HCT116 (cell line): Measurements from ENCODE around the gene GPN1. TPM values are rescaled to one million over a fixed set of nuclear protein-coding genes. Genes with fewer than 3 reads are reported as not detected.

ENCODE experiments used
- ATAC-seq: fragments of 200-7000 bp; cut with Tn5 transposase; 2 replicates; pipeline ENCODE4 v1.9.1; 2020; ENCODE audit warnings: mild to moderate bottlenecking, moderate library complexity
- BruUV-seq: library from RNA; stranded (reverse); fragments of 400-500 nt; replicated peaks from 2 replicates; lab custom pipeline; 2021; lab: Mats Ljungman, UMichigan
- CTCF ChIA-PET: fragments of 300-600 bp; sonication (Branson Sonifier 250); formaldehyde crosslinking; loops from one replicate; lab custom pipeline; 2021; ENCODE audit warnings: antibody characterized with exemption; lab: Charles Lee
- POLR2A ChIA-PET: fragments of 300-600, 350-600 bp; sonication (Branson Sonifier 250); formaldehyde crosslinking; loops from one replicate; lab custom pipeline; 2021; ENCODE audit warnings: antibody characterized with exemption; lab: Charles Lee
- RAD21 ChIA-PET, 2 experiments: fragments of 300-600 bp; sonication (Branson Sonifier 250); formaldehyde crosslinking; loops; one replicate each; lab custom pipeline; 2023; ENCODE audit warnings: low total read pairs in 2 of 2; ENCODE audit not compliant: uncharacterized antibody in 2 of 2, unreplicated experiment in 2 of 2, low non-redundant PET in 1 of 2; lab: Charles Lee
- DNase-seq: peaks from one replicate; pipeline ENCODE4 v3.0.0-alpha.2; 2010; ENCODE audit warnings: low read depth, low spot score
- H2AFZ ChIP-seq: fragments of 200-600 bp; shearing (Covaris generic), sonication (generic); 2 replicates; pipeline ENCODE4 v1.6.1; 2017; ENCODE audit warnings: low read depth, mixed run types, mixed read lengths, antibody characterized with exemption, low read length; ENCODE audit not compliant: poor library complexity, severe bottlenecking
- H3K27ac ChIP-seq: 2 replicates; pipeline ENCODE4 v1.5.1; 2012; ENCODE audit warnings: low read depth, low read length
- H3K27me3 ChIP-seq: fragments of 200-600 bp; sonication (generic); 2 replicates; pipeline ENCODE4 v1.6.1; 2016; ENCODE audit warnings: mixed run types, low read length, mixed read lengths; ENCODE audit not compliant: insufficient read depth
- H3K36me3 ChIP-seq, 2 experiments: fragments of 200-500 bp in 1 of 2; fragments of 200-600 bp in 1 of 2; sonication (Bioruptor generic) in 1 of 2; sonication (generic) in 1 of 2; 2 replicates each; pipeline versions ENCODE4 v1.5.1 to v1.6.1; 2014 to 2016; ENCODE audit warnings: low read length in 2 of 2, inconsistent platforms in 1 of 2, mixed read lengths in 1 of 2, mixed run types in 1 of 2; ENCODE audit not compliant: insufficient read depth in 2 of 2, control insufficient read depth in 1 of 2
- H3K4me1 ChIP-seq, 2 experiments: fragments of 200-600 bp in 1 of 2; sonication (generic) in 1 of 2; 2 replicates each; pipeline versions ENCODE4 v1.5.1 to v1.6.1; 2012 to 2017; ENCODE audit warnings: low read length in 2 of 2, inconsistent platforms in 1 of 2, mild to moderate bottlenecking in 1 of 2, mixed read lengths in 1 of 2, mixed run types in 1 of 2, moderate library complexity in 1 of 2; ENCODE audit not compliant: insufficient read depth in 2 of 2, control insufficient read depth in 1 of 2
- H3K4me2 ChIP-seq: fragments of 200-600 bp; sonication (generic); 2 replicates; pipeline ENCODE4 v1.6.1; 2017; ENCODE audit warnings: mixed run types, low read length, mixed read lengths
- H3K4me3 ChIP-seq, 2 experiments: fragments of 200-600 bp in 1 of 2; sonication (generic) in 1 of 2; replicated peaks in 1 of 2; 2 replicates each; pipeline ENCODE4 v1.5.1; 2011 to 2016; ENCODE audit warnings: low read length in 2 of 2, control low read depth in 1 of 2, low read depth in 1 of 2, mild to moderate bottlenecking in 1 of 2, mixed read lengths in 1 of 2, mixed run types in 1 of 2
- H3K79me2 ChIP-seq: fragments of 200-600 bp; sonication (generic); 2 replicates; pipeline ENCODE4 v1.6.1; 2017; ENCODE audit warnings: mild to moderate bottlenecking, mixed run types, low read length, moderate library complexity, mixed read lengths; ENCODE audit not compliant: insufficient read depth
- H3K9ac ChIP-seq: fragments of 200-600 bp; sonication (generic); 2 replicates; pipeline ENCODE4 v1.6.1; 2016; ENCODE audit warnings: low read length, mixed read lengths
- H3K9me2 ChIP-seq: fragments of 200-600 bp; sonication (generic), shearing (Covaris generic); 2 replicates; pipeline ENCODE4 v1.6.1; 2017; ENCODE audit warnings: mixed run types, mild to moderate bottlenecking, moderate library complexity; ENCODE audit not compliant: insufficient read depth
- H3K9me3 ChIP-seq, 2 experiments: fragments of 200-500 bp in 1 of 2; fragments of 200-600 bp in 1 of 2; sonication (Bioruptor generic) in 1 of 2; sonication (generic) in 1 of 2; 2 replicates each; pipeline ENCODE4 v1.6.1; 2014 to 2017; ENCODE audit warnings: low read length in 2 of 2, mixed read lengths in 2 of 2, inconsistent platforms in 1 of 2, low read depth in 1 of 2, mild to moderate bottlenecking in 1 of 2, mixed run types in 1 of 2, moderate library complexity in 1 of 2; ENCODE audit not compliant: control insufficient read depth in 1 of 2, insufficient read depth in 1 of 2
- H4K20me1 ChIP-seq: fragments of 200-600 bp; sonication (generic), shearing (Covaris generic); 2 replicates; pipeline ENCODE4 v1.6.1; 2017; ENCODE audit warnings: mixed run types, mild to moderate bottlenecking, moderate library complexity; ENCODE audit not compliant: insufficient read depth
- ATF3 ChIP-seq: IDR thresholded peaks from 2 replicates; pipeline ENCODE4 v1.6.1; 2012
- CBX3 ChIP-seq: IDR thresholded peaks from 2 replicates; pipeline ENCODE4 v1.6.1; 2012; ENCODE audit warnings: low read depth
- CEBPB ChIP-seq: IDR thresholded peaks from 2 replicates; pipeline ENCODE4 v1.6.1; 2012; ENCODE audit warnings: low read depth
- CTCF ChIP-seq, 3 experiments: fragments of 200-600 bp in 1 of 3; sonication (generic) in 1 of 3; IDR thresholded peaks in 2 of 3; conservative IDR thresholded peaks in 1 of 3; 2 replicates each; pipeline ENCODE4 v1.5.1; 2012 to 2017; ENCODE audit warnings: low read depth in 2 of 3, low read length in 2 of 3, antibody characterized with exemption in 1 of 3, borderline replicate concordance in 1 of 3, control low read depth in 1 of 3, mild to moderate bottlenecking in 1 of 3, mixed read lengths in 1 of 3, mixed run types in 1 of 3, moderate library complexity in 1 of 3; ENCODE audit not compliant: insufficient read depth in 1 of 3
- ELF1 ChIP-seq: IDR thresholded peaks from 2 replicates; pipeline ENCODE4 v1.6.1; 2012; ENCODE audit warnings: low read depth, borderline replicate concordance
- EZH2 ChIP-seq: fragments of 200-600 bp; sonication (generic); IDR thresholded peaks from 2 replicates; pipeline ENCODE4 v1.6.1; 2017; ENCODE audit warnings: antibody characterized with exemption, mixed run types
- FOSL1 ChIP-seq: IDR thresholded peaks from 2 replicates; pipeline ENCODE4 v1.6.1; 2012; ENCODE audit warnings: low read depth
- MAX ChIP-seq: IDR thresholded peaks from 2 replicates; pipeline ENCODE4 v1.6.1; 2012
- POLR2A ChIP-seq: IDR thresholded peaks from 2 replicates; pipeline ENCODE4 v1.7.0; 2011; ENCODE audit warnings: borderline replicate concordance; ENCODE audit not compliant: insufficient read depth, insufficient read length; ENCODE audit errors: extremely low read depth
- POLR2AphosphoS5 ChIP-seq: IDR thresholded peaks from 2 replicates; pipeline ENCODE4 v1.6.1; 2011; ENCODE audit warnings: mild to moderate bottlenecking, low read depth, low read length, moderate library complexity
- RAD21 ChIP-seq: IDR thresholded peaks from 2 replicates; pipeline ENCODE4 v1.6.1; 2012; ENCODE audit warnings: low read depth, mild to moderate bottlenecking
- REST ChIP-seq: IDR thresholded peaks from 2 replicates; pipeline ENCODE4 v1.6.1; 2012; ENCODE audit warnings: low read depth
- SP1 ChIP-seq: IDR thresholded peaks from 2 replicates; pipeline ENCODE4 v1.6.1; 2012; ENCODE audit warnings: low read depth
- SRF ChIP-seq: IDR thresholded peaks from 2 replicates; pipeline ENCODE4 v1.6.1; 2012; ENCODE audit warnings: low read depth
- TCF7L2 ChIP-seq: IDR thresholded peaks from 2 replicates; pipeline ENCODE4 v1.7.0; 2011; ENCODE audit warnings: borderline replicate concordance, inconsistent platforms; ENCODE audit not compliant: insufficient read depth, insufficient read length; ENCODE audit errors: extremely low read depth
- YY1 ChIP-seq: IDR thresholded peaks from 2 replicates; pipeline ENCODE4 v1.6.1; 2011; ENCODE audit warnings: low read length, low read depth, moderate library complexity, mild to moderate bottlenecking; ENCODE audit not compliant: insufficient replicate concordance; ENCODE audit errors: extremely low read depth
- ZBTB33 ChIP-seq: IDR thresholded peaks from 2 replicates; pipeline ENCODE4 v1.6.1; 2011; ENCODE audit warnings: mild to moderate bottlenecking, low read length, moderate library complexity; ENCODE audit not compliant: insufficient replicate concordance; ENCODE audit errors: extremely low read depth
- ZFX ChIP-seq: fragments of 450-650 bp; IDR thresholded peaks from 2 replicates; pipeline ENCODE4 v1.6.1; 2017
- ZNF274 ChIP-seq: fragments of 200-500 bp; sonication (Bioruptor generic); IDR thresholded peaks from 2 replicates; pipeline ENCODE4 v1.6.1; 2014; ENCODE audit warnings: mild to moderate bottlenecking, low read depth, low read length, inconsistent platforms
- intact Hi-C: fragments of 100-400 bp; cut with micrococcal nuclease; formaldehyde crosslinking; loops from 2 replicates; pipeline ENCODE4 v1.10.0; 2022
- total RNA-seq: library from RNA; stranded (reverse); gene quantifications from one replicate; pipeline ENCODE4 v1.2.1, GENCODE V29; 2021; ENCODE audit not compliant: unreplicated experiment

Gene GPN1
- total RNA-seq, 1 experiment from 2014 or later, result 34.3 TPM

- Histone ChIP-seq H3K9ac (no peak overlapping the region), H3K4me2 (no peak overlapping the region), H4K20me1 (no peaks in the 10 kb centered on the region; the same call in 1 of the 2 replicates), H3K9me3 (no peaks in the 10 kb centered on the region), H3K4me1 (no peaks in the 10 kb centered on the region), H3K27ac (no peak overlapping the region), H2AFZ (no peak overlapping the region), H3K36me3 (peaks cover 31 to 35% of the 10 kb centered on the region in 2 experiments; a peak in 3 of 4 replicates), H3K27me3 (no peaks in the 10 kb centered on the region), H3K9me2 (no peaks in the 10 kb centered on the region), H3K79me2 (no peaks in the 10 kb centered on the region; the same call in 1 of the 2 replicates), H3K4me3 (no peak overlapping the region)
- BruUV-seq, result no TSS peak
- intact Hi-C loops, result no loop called here
- DNase-seq (no peak), ATAC-seq (no peak)
- RAD21 ChIA-PET, result no interaction called here
- TF ChIP-seq YY1, result no peak
- no peak for TF ChIP-seq ZFX
- no peak for TF ChIP-seq EZH2
- no peak for TF ChIP-seq TCF7L2
- no peak for TF ChIP-seq SRF
- TF ChIP-seq FOSL1, result no peak
- TF ChIP-seq MAX, result no peak
- no peak for TF ChIP-seq RAD21
- TF ChIP-seq CEBPB, result no peak
- TF ChIP-seq ATF3, result no peak
- no peak for TF ChIP-seq POLR2AphosphoS5
- TF ChIP-seq ZNF274, result no peak
- no peak for TF ChIP-seq CBX3
- no peak for TF ChIP-seq CTCF (IDR thresholded peaks at IDR 0.05 in 2 of 3, conservative IDR thresholded peaks at IDR 0.05 in 1 of 3; ENCODE audit: borderline replicate concordance in 1 of 3, insufficient read depth in 1 of 3, low read depth in 2 of 3, low read length in 2 of 3)
- no peak for TF ChIP-seq SP1
- no peak for TF ChIP-seq POLR2A
- TF ChIP-seq REST, result no peak
- TF ChIP-seq ELF1, result no peak
- no peak for TF ChIP-seq ZBTB33
- POLR2A ChIA-PET, result interaction anchor here (0.6 kb wide), 1 partner anchor 13 kb away, joined by 3 read pairs; no protein-coding TSS in a partner anchor
- CTCF ChIA-PET, result interaction anchor here (1.3 kb wide), 1 partner anchor 12 kb away, joined by 7 read pairs; no protein-coding TSS in a partner anchor
Measured at GRCh38 chr2:27671235-27671634, 42.4 kb downstream of the GPN1 start.
